Measurements from ENCODE around the gene UIMC1. TPM values are rescaled to one million over a fixed set of nuclear protein-coding genes. Genes with fewer than 3 reads are reported as not detected.
"Not testable (repeated sequence)": the region's sequence is repeated elsewhere in the genome, so short reads cannot be mapped to it uniquely, and the experiment has no call there.

Gene UIMC1
- polyA plus RNA-seq, 1 donor (not counting 4 experiments of a cell fraction or from before 2014, with no cell fraction given) = 29.0 TPM

- H3K27ac ChIP-seq (ENCODE audit: control insufficient read depth, insufficient read depth, low read length); H3K27me3 ChIP-seq (ENCODE audit: control insufficient read depth, extremely low read depth, insufficient read depth, low read length); DNase-seq (ENCODE audit: low read depth, low spot score); H3K4me3 ChIP-seq (ENCODE audit: control insufficient read depth in 2 of 3, extremely low read depth in 1 of 3, insufficient read depth in 2 of 3, low read depth in 1 of 3, low read length in 3 of 3); H3K36me3 ChIP-seq (ENCODE audit: control insufficient read depth in 2 of 2, extremely low read depth in 1 of 2, insufficient read depth in 2 of 2, low read length in 2 of 2); H4K20me1 ChIP-seq (ENCODE audit: control insufficient read depth, extremely low read depth, insufficient read depth, low read length); H3K4me2 ChIP-seq (ENCODE audit: control insufficient read depth, extremely low read depth, insufficient read depth, low read depth, low read length); dilution Hi-C loops (cut with MboI; ENCODE audit: extremely low pct_ligation_motif_present, low sequenced_read_pairs); H3K9me3 ChIP-seq (ENCODE audit: control insufficient read depth, low read depth, low read length); H3K9me1 ChIP-seq (ENCODE audit: control insufficient read depth, extremely low read depth, insufficient read depth, low read length); FAIRE-seq; H2AFZ ChIP-seq (ENCODE audit: control insufficient read depth, low read length); H3K9ac ChIP-seq (ENCODE audit: control insufficient read depth, extremely low read depth, insufficient read depth, low read length); H3K4me1 ChIP-seq (ENCODE audit: control insufficient read depth, extremely low read depth, insufficient read depth, low read length): not testable (repeated sequence)
- H3K79me2 ChIP-seq (ENCODE audit: control insufficient read depth, insufficient read depth, low read length) = peaks cover 57% of the 10 kb centered on the region
Observed at GRCh38 chr5:176983112-176983511, 23.5 kb downstream of the UIMC1 start.

DNA sequence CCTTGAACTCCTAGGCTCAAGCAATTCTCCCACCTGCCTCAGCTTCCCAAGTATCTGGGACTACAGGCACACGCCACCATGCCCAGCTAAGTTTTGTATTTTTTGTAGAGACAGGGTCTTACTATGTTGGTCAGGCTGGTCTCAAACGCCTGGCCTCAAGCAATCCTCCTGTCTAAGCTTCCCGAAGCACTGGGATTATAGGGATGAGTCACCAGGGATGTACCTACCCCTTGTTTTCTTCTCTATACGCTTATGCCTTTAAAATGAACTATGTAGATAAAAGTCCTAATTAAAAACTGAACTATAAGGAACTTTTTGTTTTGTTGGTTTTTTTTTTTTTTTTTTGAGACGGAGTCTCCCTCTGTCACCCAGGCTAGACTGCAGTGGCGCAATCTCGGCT is 25.8 kb downstream of the UIMC1 start:
- H2AFZ ChIP-seq (ENCODE audit: control insufficient read depth, low read length) = no peak overlapping the region
- dilution Hi-C loops (cut with MboI; ENCODE audit: extremely low pct_ligation_motif_present, low sequenced_read_pairs) = no loop called here
- H3K9me1 ChIP-seq (ENCODE audit: control insufficient read depth, extremely low read depth, insufficient read depth, low read length) = no peaks in the 10 kb centered on the region
- TF ChIP-seq EZH2 (IDR thresholded peaks at IDR 0.05; ENCODE audit: low read length) = no peak
- TF ChIP-seq, protein P1, sequence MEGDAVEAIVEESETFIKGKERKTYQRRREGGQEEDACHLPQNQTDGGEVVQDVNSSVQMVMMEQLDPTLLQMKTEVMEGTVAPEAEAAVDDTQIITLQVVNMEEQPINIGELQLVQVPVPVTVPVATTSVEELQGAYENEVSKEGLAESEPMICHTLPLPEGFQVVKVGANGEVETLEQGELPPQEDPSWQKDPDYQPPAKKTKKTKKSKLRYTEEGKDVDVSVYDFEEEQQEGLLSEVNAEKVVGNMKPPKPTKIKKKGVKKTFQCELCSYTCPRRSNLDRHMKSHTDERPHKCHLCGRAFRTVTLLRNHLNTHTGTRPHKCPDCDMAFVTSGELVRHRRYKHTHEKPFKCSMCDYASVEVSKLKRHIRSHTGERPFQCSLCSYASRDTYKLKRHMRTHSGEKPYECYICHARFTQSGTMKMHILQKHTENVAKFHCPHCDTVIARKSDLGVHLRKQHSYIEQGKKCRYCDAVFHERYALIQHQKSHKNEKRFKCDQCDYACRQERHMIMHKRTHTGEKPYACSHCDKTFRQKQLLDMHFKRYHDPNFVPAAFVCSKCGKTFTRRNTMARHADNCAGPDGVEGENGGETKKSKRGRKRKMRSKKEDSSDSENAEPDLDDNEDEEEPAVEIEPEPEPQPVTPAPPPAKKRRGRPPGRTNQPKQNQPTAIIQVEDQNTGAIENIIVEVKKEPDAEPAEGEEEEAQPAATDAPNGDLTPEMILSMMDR (optimal IDR thresholded peaks at IDR 0.05 in 1 of 3, IDR thresholded peaks at IDR 0.05 in 1 of 3, conservative IDR thresholded peaks at IDR 0.05 in 1 of 3; ENCODE audit: extremely low read depth in 1 of 3, insufficient read depth in 2 of 3, low read length in 3 of 3) = no peak
- no peaks in the 10 kb centered on the region for H4K20me1 ChIP-seq (ENCODE audit: control insufficient read depth, extremely low read depth, insufficient read depth, low read length)
- H3K9ac ChIP-seq (ENCODE audit: control insufficient read depth, extremely low read depth, insufficient read depth, low read length) = no peak overlapping the region
- peaks cover 5 to 9% of the 10 kb centered on the region in 2 experiments for H3K36me3 ChIP-seq (ENCODE audit: control insufficient read depth in 2 of 2, extremely low read depth in 1 of 2, insufficient read depth in 2 of 2, low read length in 2 of 2)
- FAIRE-seq (no peak), DNase-seq (ENCODE audit: low read depth, low spot score) (no peak)
- H3K4me3 ChIP-seq (ENCODE audit: control insufficient read depth in 2 of 3, extremely low read depth in 1 of 3, insufficient read depth in 2 of 3, low read depth in 1 of 3, low read length in 3 of 3) = no peak overlapping the region
- H3K4me2 ChIP-seq (ENCODE audit: control insufficient read depth, extremely low read depth, insufficient read depth, low read depth, low read length) = no peak overlapping the region
- H3K79me2 ChIP-seq (ENCODE audit: control insufficient read depth, insufficient read depth, low read length) = peaks cover 47% of the 10 kb centered on the region
- no peaks in the 10 kb centered on the region for H3K4me1 ChIP-seq (ENCODE audit: control insufficient read depth, extremely low read depth, insufficient read depth, low read length)
- H3K9me3 ChIP-seq (ENCODE audit: control insufficient read depth, low read depth, low read length) = no peaks in the 10 kb centered on the region
- no peaks in the 10 kb centered on the region for H3K27me3 ChIP-seq (ENCODE audit: control insufficient read depth, extremely low read depth, insufficient read depth, low read length)
- no peak overlapping the region for H3K27ac ChIP-seq (ENCODE audit: control insufficient read depth, insufficient read depth, low read length)

- H3K79me2 ChIP-seq (ENCODE audit: control insufficient read depth, insufficient read depth, low read length) = peaks cover 40% of the 10 kb centered on the region
Observed at GRCh38 chr5:176979669-176980068, 26.9 kb downstream of the UIMC1 start.

More at GRCh38 chr5:176979669-176980068, 26.9 kb downstream of the UIMC1 start:
- H3K4me3 ChIP-seq (ENCODE audit: control insufficient read depth in 2 of 3, extremely low read depth in 1 of 3, insufficient read depth in 2 of 3, low read depth in 1 of 3, low read length in 3 of 3) = no peak overlapping the region
- H4K20me1 ChIP-seq (ENCODE audit: control insufficient read depth, extremely low read depth, insufficient read depth, low read length) = no peaks in the 10 kb centered on the region
- H3K4me2 ChIP-seq (ENCODE audit: control insufficient read depth, extremely low read depth, insufficient read depth, low read depth, low read length) = no peak overlapping the region
- dilution Hi-C loops (cut with MboI; ENCODE audit: extremely low pct_ligation_motif_present, low sequenced_read_pairs) = no loop called here
- H3K9me1 ChIP-seq (ENCODE audit: control insufficient read depth, extremely low read depth, insufficient read depth, low read length) = no peaks in the 10 kb centered on the region
- H3K9me3 ChIP-seq (ENCODE audit: control insufficient read depth, low read depth, low read length) = no peaks in the 10 kb centered on the region
- no peaks in the 10 kb centered on the region for H3K27me3 ChIP-seq (ENCODE audit: control insufficient read depth, extremely low read depth, insufficient read depth, low read length)
- H3K4me1 ChIP-seq (ENCODE audit: control insufficient read depth, extremely low read depth, insufficient read depth, low read length) = no peaks in the 10 kb centered on the region
- no peak overlapping the region for H3K9ac ChIP-seq (ENCODE audit: control insufficient read depth, extremely low read depth, insufficient read depth, low read length)
- H3K36me3 ChIP-seq (ENCODE audit: control insufficient read depth in 2 of 2, extremely low read depth in 1 of 2, insufficient read depth in 2 of 2, low read length in 2 of 2) = peaks cover 7 to 9% of the 10 kb centered on the region in 2 experiments
- H2AFZ ChIP-seq (ENCODE audit: control insufficient read depth, low read length) = no peak overlapping the region
- TF ChIP-seq EZH2 (IDR thresholded peaks at IDR 0.05; ENCODE audit: low read length) = no peak
- TF ChIP-seq, protein P1 (optimal IDR thresholded peaks at IDR 0.05 in 1 of 3, IDR thresholded peaks at IDR 0.05 in 1 of 3, conservative IDR thresholded peaks at IDR 0.05 in 1 of 3; ENCODE audit: extremely low read depth in 1 of 3, insufficient read depth in 2 of 3, low read length in 3 of 3) = no peak
- DNase-seq (ENCODE audit: low read depth, low spot score) (no peak), FAIRE-seq (no peak)
- H3K27ac ChIP-seq (ENCODE audit: control insufficient read depth, insufficient read depth, low read length) = no peak overlapping the region
